Activated CD8-positive, alpha-beta T cell treated with anti-CD3 and anti-CD28 coated beads, Interleukin-2, amount 10 ng/mL, durations not matched to agents 7 days and 5 days (primary cell): ENCODE measurements around the gene MRPL14. TPM values are rescaled to one million over a fixed set of nuclear protein-coding genes. Genes with fewer than 3 reads are reported as not detected.

ENCODE experiments used
- ATAC-seq: fragments of 150-1000 bp; cut with Tn5 transposase; one replicate; pipeline ENCODE4 v1.10.0; 2021; ENCODE audit warnings: moderate library complexity
- CTCF ChIA-PET: fragments of 350-600 bp; sonication (Branson Sonifier 250); formaldehyde crosslinking; loops from one replicate; lab custom pipeline; 2021; ENCODE audit warnings: antibody characterized with exemption; lab: Charles Lee
- POLR2A ChIA-PET: fragments of 350-600 bp; sonication (Branson Sonifier 250); formaldehyde crosslinking; loops from one replicate; lab custom pipeline; 2021; ENCODE audit warnings: antibody characterized with exemption; lab: Charles Lee
- DNase-seq: peaks from one replicate; pipeline ENCODE4 v3.0.0-alpha.2; 2020
- H3K27ac Mint-ChIP-seq: one replicate; pipeline ENCODE4 v1.8.0; 2021; ENCODE audit warnings: mild to moderate bottlenecking, mixed read lengths
- H3K27me3 Mint-ChIP-seq: one replicate; pipeline ENCODE4 v1.8.0; 2021; ENCODE audit warnings: low read depth, mixed read lengths
- H3K36me3 Mint-ChIP-seq: one replicate; pipeline ENCODE4 v1.8.0; 2021; ENCODE audit warnings: low read depth, mixed read lengths
- H3K4me1 Mint-ChIP-seq: one replicate; pipeline ENCODE4 v1.8.0; 2021; ENCODE audit warnings: low read depth, mixed read lengths
- H3K4me3 Mint-ChIP-seq: one replicate; pipeline ENCODE4 v1.8.0; 2021; ENCODE audit warnings: mild to moderate bottlenecking, mixed read lengths
- H3K9me3 Mint-ChIP-seq: one replicate; pipeline ENCODE4 v1.8.0; 2022; ENCODE audit warnings: mixed read lengths; ENCODE audit not compliant: insufficient read depth
- total RNA-seq, 2 experiments: library from RNA; stranded (reverse); gene quantifications; one replicate each; pipeline ENCODE4 v1.2.3, GENCODE V29; 2021

The MRPL14 gene
- total RNA-seq, 2 experiments from 2014 or later = 57.3 to 60.9 TPM

DNA sequence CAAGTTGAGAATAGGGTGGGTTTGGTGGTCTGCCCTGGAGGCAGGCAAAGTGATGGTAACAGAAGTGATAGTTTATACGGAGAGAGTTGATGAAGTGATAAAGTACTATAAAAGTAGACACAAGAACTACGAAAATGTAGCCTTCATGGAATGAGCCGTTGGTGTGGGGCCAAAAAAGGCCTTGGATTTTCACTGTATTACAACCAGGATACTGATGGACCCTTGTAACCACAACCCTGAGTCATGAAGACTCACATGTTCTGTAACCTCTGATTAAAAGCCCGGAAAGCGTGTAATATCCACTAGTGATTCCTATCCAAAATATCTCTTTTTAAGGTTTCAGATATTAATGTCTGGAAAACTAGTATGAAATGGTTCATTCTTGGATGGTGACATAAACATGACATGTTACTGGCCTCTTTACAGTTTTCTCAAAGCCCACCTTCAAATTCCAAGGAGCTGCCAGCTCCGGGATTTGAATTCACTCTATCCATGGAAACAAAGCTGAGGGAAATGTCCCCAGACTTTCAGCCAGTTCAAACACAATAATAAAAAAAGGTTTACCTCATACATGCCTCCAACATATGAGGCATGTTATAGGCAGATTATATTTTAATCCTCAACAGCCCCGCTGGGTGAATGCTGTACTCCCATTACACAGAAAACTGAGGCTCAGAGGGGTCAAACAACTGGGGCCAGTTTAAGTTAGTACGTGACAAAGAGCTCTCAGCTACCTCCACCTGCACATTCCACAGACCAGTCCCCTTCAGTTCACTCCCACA lies 55.4 kb downstream of the MRPL14 start:
- Mint-ChIP-seq H3K27ac (peak overlapping the region; percentile 39), H3K27me3 (peaks cover 10% of the 10 kb centered on the region), H3K4me3 (peak overlapping the region; percentile 93), H3K4me1 (peaks cover 29% of the 10 kb centered on the region), H3K9me3 (no peaks in the 10 kb centered on the region), H3K36me3 (peaks cover 2% of the 10 kb centered on the region)
- DNase-seq (no peak), ATAC-seq (no peak)
- ChIA-PET CTCF (interaction anchor here (0.9 to 5.5 kb wide), 4 partner anchors 9 to 392 kb away, joined by 3 to 88 read pairs (median 22); partner anchors contain the start of gene VEGFA), POLR2A (interaction anchor here (1.1 to 1.2 kb wide), 2 partner anchors 20 to 297 kb away, joined by 3 read pairs; no protein-coding TSS in a partner anchor)

DNA sequence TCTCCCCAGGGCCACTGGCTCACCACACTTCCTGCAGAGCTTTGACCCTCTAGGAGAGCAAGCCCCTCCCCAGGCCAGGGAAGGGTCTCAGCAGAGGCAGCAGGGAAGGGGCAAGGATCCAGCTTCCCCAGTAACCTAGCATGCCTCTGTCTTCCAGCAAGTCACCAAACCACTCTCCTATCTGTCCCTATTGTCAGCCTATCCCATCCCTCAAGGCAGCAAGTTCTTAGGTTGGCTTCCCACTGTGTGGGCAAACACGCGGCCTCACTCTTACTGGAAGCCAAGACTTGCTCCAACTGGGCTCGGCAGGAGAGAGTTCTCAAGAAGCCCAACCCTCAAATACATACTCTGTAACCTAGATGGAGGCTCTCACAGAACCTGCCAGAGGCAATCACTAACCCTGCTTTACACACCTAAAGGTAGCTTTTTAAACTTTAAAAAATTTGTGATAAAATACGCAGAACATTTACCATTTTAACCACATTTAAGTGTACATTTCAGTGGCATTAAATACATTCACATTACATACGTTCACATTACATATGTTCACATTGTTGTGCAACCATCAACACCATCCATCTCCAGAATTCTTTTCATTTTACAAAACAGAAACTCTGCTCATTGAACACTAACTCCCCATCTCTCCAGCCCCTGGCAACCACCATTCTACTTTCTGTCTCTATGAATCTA lies 58.5 kb downstream of the MRPL14 start:
- H3K4me1 Mint-ChIP-seq = peaks cover 21% of the 10 kb centered on the region
- H3K27ac Mint-ChIP-seq = no peak overlapping the region
- DNase-seq (no peak), ATAC-seq (no peak)
- ChIA-PET POLR2A (no interaction called here), CTCF (interaction anchor here (0.8 to 2.1 kb wide), 3 partner anchors 10 to 296 kb away, joined by 3 to 9 read pairs (median 4); no protein-coding TSS in a partner anchor)
- peaks cover 10% of the 10 kb centered on the region for H3K27me3 Mint-ChIP-seq
- no peak overlapping the region for H3K4me3 Mint-ChIP-seq
- no peaks in the 10 kb centered on the region for H3K9me3 Mint-ChIP-seq
- peaks cover 2% of the 10 kb centered on the region for H3K36me3 Mint-ChIP-seq

GRCh38 chr6:44067173-44068139 lies 59.8 kb downstream of the MRPL14 start:
- CTCF ChIA-PET = interaction anchor here (0.8 to 2.1 kb wide), 2 partner anchors 12 to 44 kb away, joined by 4 to 9 read pairs; no protein-coding TSS in a partner anchor
- no peaks in the 10 kb centered on the region for H3K9me3 Mint-ChIP-seq
- no peak overlapping the region for H3K27ac Mint-ChIP-seq
- H3K4me3 Mint-ChIP-seq = no peak overlapping the region
- ATAC-seq = no peak
- peaks cover 2% of the 10 kb centered on the region for H3K36me3 Mint-ChIP-seq
- DNase-seq = no peak
- peaks cover 10% of the 10 kb centered on the region for H3K27me3 Mint-ChIP-seq
- peaks cover 14% of the 10 kb centered on the region for H3K4me1 Mint-ChIP-seq
- POLR2A ChIA-PET = no interaction called here

DNA sequence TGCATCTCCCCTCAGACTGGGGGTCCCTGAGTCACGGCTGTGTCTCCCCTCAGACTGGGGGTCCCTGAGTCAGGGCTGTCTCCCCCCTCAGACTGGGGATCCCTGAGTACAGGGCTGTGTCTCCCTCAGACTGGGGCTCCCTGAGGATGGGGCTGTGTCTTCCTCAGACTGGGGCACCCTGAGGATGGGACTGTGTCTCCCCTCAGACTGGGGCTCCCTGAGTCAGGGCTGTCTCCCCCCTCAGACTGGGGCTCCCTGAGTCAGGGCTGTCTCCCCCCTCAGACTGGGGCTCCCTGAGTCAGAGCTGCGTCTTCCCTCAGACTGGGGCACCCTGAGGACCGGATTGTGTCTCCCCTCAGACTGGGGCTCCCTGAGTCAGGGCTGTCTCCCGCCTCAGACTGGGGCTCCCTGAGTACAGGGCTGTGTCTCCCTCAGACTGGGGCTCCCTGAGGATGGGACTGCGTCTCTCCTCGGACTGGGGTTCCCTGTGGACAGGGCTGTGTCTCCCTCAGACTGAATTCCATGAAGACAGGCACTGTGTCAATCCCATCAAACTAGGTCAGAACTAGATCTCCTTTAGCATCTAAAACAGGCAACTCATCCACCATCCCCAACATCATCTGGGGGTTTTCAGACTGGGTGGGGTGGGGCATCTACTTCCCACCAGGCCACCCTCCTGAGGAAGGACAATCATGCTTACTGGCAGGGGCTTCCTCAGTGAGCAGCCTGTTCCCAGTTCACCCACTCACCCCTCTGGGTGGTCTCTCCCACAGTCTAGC lies 60.7 kb downstream of the MRPL14 start:
- CTCF ChIA-PET = interaction anchor here (2.1 kb wide), 1 partner anchor 13 kb away, joined by 9 read pairs; no protein-coding TSS in a partner anchor
- Mint-ChIP-seq H3K36me3 (no peaks in the 10 kb centered on the region), H3K4me3 (no peak overlapping the region), H3K4me1 (peaks cover 11% of the 10 kb centered on the region), H3K9me3 (no peaks in the 10 kb centered on the region), H3K27me3 (peaks cover 7% of the 10 kb centered on the region), H3K27ac (no peak overlapping the region)
- no peak for ATAC-seq
- POLR2A ChIA-PET = no interaction called here
- DNase-seq = no peak

- H3K27ac Mint-ChIP-seq = no peak overlapping the region
- ATAC-seq (no peak), DNase-seq (no peak)
- POLR2A ChIA-PET = no interaction called here
- no peaks in the 10 kb centered on the region for H3K9me3 Mint-ChIP-seq
- peaks cover 5% of the 10 kb centered on the region for H3K27me3 Mint-ChIP-seq
- H3K4me3 Mint-ChIP-seq = no peak overlapping the region
- H3K4me1 Mint-ChIP-seq = peaks cover 11% of the 10 kb centered on the region
- CTCF ChIA-PET = interaction anchor here (1.0 to 4.9 kb wide), 3 partner anchors 8 to 296 kb away, joined by 4 to 39 read pairs (median 8); no protein-coding TSS in a partner anchor
- H3K36me3 Mint-ChIP-seq = no peaks in the 10 kb centered on the region
Observed at GRCh38 chr6:44065443-44066140, 61.7 kb downstream of the MRPL14 start.

DNA sequence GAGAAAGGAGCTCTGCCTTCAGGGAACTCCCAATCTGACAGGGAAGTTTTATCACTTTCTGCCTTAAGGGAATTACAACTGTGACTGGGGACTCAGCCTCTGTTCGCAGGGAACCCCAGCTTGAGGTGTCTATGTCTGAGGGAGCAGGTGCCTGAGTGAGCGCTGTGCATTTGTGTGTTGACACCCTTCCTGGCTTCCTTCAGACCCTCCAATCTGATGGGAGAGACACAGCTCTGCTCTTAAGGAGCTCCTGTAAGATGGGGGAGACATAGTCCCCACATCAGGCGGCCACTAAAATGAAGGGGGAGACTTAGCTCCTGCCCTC lies 62.3 kb downstream of the MRPL14 start:
- no peak for DNase-seq
- H3K4me1 Mint-ChIP-seq = peaks cover 11% of the 10 kb centered on the region
- H3K9me3 Mint-ChIP-seq = no peaks in the 10 kb centered on the region
- no peak for ATAC-seq
- H3K27ac Mint-ChIP-seq = no peak overlapping the region
- H3K4me3 Mint-ChIP-seq = no peak overlapping the region
- CTCF ChIA-PET = interaction anchor here (1.0 to 4.9 kb wide), 3 partner anchors 8 to 296 kb away, joined by 4 to 39 read pairs (median 8); no protein-coding TSS in a partner anchor
- H3K27me3 Mint-ChIP-seq = peaks cover 3% of the 10 kb centered on the region
- no peaks in the 10 kb centered on the region for H3K36me3 Mint-ChIP-seq
- POLR2A ChIA-PET = interaction anchor here (0.7 kb wide), 1 partner anchor 8 kb away, joined by 3 read pairs; no protein-coding TSS in a partner anchor

DNA sequence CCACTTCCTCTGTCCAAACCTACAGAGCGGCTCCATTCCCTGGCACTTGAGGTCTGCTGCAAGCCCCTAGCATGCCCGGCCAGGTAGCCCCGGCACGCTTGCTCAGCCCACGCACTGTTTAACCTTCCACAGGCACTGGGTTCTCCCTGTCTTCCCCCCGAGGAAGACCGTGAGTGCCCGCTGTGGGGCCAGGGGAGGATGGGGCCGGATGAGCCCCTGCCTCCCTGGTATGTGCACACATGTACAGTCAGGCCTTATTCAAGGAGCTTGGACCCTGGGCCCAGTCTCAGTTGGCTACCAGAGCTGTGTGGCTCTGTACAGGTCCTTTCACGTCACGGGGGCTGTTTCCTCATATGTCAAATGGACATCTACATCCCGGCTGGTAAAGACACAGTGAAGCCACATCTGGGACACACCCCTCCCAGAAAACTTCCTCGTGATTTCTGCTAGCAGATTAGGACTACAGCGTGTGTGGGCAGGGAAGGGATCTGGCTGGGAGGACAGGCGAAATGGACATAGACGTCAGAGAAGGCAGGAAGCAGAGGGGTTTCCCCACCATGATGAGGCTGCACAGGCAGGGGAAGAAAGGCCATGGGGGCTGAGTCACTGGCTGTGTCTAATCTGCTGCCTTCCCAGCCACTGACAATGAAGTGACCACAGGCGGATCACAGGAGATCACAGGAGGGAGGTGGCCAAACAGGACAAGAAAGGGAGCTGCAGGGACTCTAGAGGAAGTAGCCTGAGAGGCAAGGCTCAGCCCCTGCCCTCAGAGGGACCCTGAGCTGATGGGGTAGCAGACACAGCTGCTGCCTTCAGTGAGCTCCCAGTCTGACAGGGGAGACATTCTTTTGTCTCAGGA lies 62.9 kb downstream of the MRPL14 start:
- Mint-ChIP-seq H3K9me3 (no peaks in the 10 kb centered on the region), H3K4me1 (peaks cover 17% of the 10 kb centered on the region), H3K27ac (peak overlapping the region; percentile 5), H3K27me3 (peaks cover 3% of the 10 kb centered on the region), H3K36me3 (no peaks in the 10 kb centered on the region), H3K4me3 (no peak overlapping the region)
- CTCF ChIA-PET = interaction anchor here (0.8 to 4.9 kb wide), 5 partner anchors 9 to 295 kb away, joined by 3 to 39 read pairs (median 4); no protein-coding TSS in a partner anchor
- POLR2A ChIA-PET = interaction anchor here (0.7 kb wide), 1 partner anchor 9 kb away, joined by 3 read pairs; no protein-coding TSS in a partner anchor
- DNase-seq (no peak), ATAC-seq (peak; percentile 47)

- POLR2A ChIA-PET = no interaction called here
- no peak overlapping the region for H3K27ac Mint-ChIP-seq
- CTCF ChIA-PET = interaction anchor here (0.8 to 4.9 kb wide), 7 partner anchors 10 to 372 kb away, joined by 3 to 39 read pairs (median 4); no protein-coding TSS in a partner anchor
- H3K9me3 Mint-ChIP-seq = no peaks in the 10 kb centered on the region
- H3K36me3 Mint-ChIP-seq = no peaks in the 10 kb centered on the region
- ATAC-seq (no peak), DNase-seq (no peak)
- H3K4me3 Mint-ChIP-seq = no peak overlapping the region
- peaks cover 22% of the 10 kb centered on the region for H3K4me1 Mint-ChIP-seq
- H3K27me3 Mint-ChIP-seq = no peaks in the 10 kb centered on the region
Observed at GRCh38 chr6:44063561-44064059, 63.6 kb downstream of the MRPL14 start.
